Measurements from ENCODE around the gene CTNND2. TPM values are rescaled to one million over a fixed set of nuclear protein-coding genes. Genes with fewer than 3 reads are reported as not detected.

Gene CTNND2
- total and polyA plus RNA-seq, 3 donors from 2014 or later = 9.1 to 17.2 (median 11.3) TPM

GRCh38 chr5:11758321-11758720 is 145.9 kb downstream of the CTNND2 start:
- DNase-seq = no peak
- Histone ChIP-seq H3K4me1 (no peaks in the 10 kb centered on the region), H3K27me3 (no peaks in the 10 kb centered on the region), H3K9me3 (no peaks in the 10 kb centered on the region), H3K36me3 (ENCODE audit: low read depth, missing control alignments) (no peaks in the 10 kb centered on the region), H3K4me3 (no peak overlapping the region), H3K27ac (no peak overlapping the region)
- intact Hi-C loops (cut with DNase I; ENCODE audit: low total_unique reads) = no loop called here
- 75 to 76% methylated on average over 1 of the region's 1 CpG for whole genome bisulfite sequencing, 2 donors
- no peak for TF ChIP-seq POLR2A (IDR thresholded peaks at IDR 0.05)
- TF ChIP-seq CTCF (IDR thresholded peaks at IDR 0.05) = no peak

GRCh38 chr5:11757661-11758060 is 146.6 kb downstream of the CTNND2 start:
- Histone ChIP-seq H3K27ac (no peak overlapping the region), H3K27me3 (no peaks in the 10 kb centered on the region), H3K4me3 (no peak overlapping the region), H3K36me3 (ENCODE audit: low read depth, missing control alignments) (no peaks in the 10 kb centered on the region), H3K4me1 (no peaks in the 10 kb centered on the region), H3K9me3 (no peaks in the 10 kb centered on the region)
- DNase-seq = no peak
- WGBS, 2 donors = 83 to 87% methylated on average over 1 of the region's 1 CpG
- TF ChIP-seq POLR2A (IDR thresholded peaks at IDR 0.05) (no peak), CTCF (IDR thresholded peaks at IDR 0.05) (no peak)
- intact Hi-C loops (cut with DNase I; ENCODE audit: low total_unique reads) = no loop called here

DNA sequence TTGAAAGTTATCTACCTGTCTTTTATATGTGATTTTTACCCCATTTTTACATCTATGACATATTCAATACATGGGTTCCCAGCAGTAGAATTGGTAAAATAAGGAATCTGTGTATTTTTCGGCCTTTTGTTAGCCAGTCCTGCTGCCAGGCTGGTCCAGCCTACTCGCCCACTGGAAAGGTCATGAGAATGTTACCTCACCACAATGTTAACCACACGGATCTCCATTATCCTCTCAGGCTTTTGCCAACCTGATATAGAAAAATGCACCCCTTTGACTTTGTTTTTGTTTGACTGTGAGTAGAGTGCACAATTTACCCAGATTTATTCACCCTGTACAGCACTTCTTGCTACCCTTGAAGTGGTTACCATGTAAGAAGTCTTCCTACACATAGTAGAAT is 167.2 kb downstream of the CTNND2 start:
- Histone ChIP-seq H3K36me3 (ENCODE audit: low read depth, missing control alignments) (no peaks in the 10 kb centered on the region), H3K4me1 (no peaks in the 10 kb centered on the region), H3K4me3 (no peak overlapping the region), H3K27me3 (no peaks in the 10 kb centered on the region), H3K27ac (no peak overlapping the region), H3K9me3 (no peaks in the 10 kb centered on the region)
- no peak for DNase-seq
- 83 to 88% methylated on average over 3 of the region's 3 CpGs for WGBS, 2 donors
- intact Hi-C loops (cut with DNase I; ENCODE audit: low total_unique reads) = no loop called here
- TF ChIP-seq CTCF (IDR thresholded peaks at IDR 0.05) (no peak), POLR2A (IDR thresholded peaks at IDR 0.05) (no peak)

- 87 to 88% methylated on average over 1 of the region's 1 CpG for WGBS, 2 donors
- no peaks in the 10 kb centered on the region for H3K4me1 ChIP-seq
- TF ChIP-seq CTCF (IDR thresholded peaks at IDR 0.05) (no peak), POLR2A (IDR thresholded peaks at IDR 0.05) (no peak)
- intact Hi-C loops (cut with DNase I; ENCODE audit: low total_unique reads) = no loop called here
- H3K27me3 ChIP-seq = no peaks in the 10 kb centered on the region
- no peaks in the 10 kb centered on the region for H3K36me3 ChIP-seq (ENCODE audit: low read depth, missing control alignments)
- no peak overlapping the region for H3K4me3 ChIP-seq
- DNase-seq = no peak
- no peak overlapping the region for H3K27ac ChIP-seq
- H3K9me3 ChIP-seq = no peaks in the 10 kb centered on the region
These were observed 169.9 kb downstream of the CTNND2 start for GRCh38 chr5:11734369-11734768.

GRCh38 chr5:11733840-11734192 is 170.4 kb downstream of the CTNND2 start:
- WGBS, 2 donors = 77 to 79% methylated on average over 4 of the region's 4 CpGs
- Histone ChIP-seq H3K27me3 (no peaks in the 10 kb centered on the region), H3K27ac (no peak overlapping the region)

More at GRCh38 chr5:11733840-11734192, 170.4 kb downstream of the CTNND2 start:
- intact Hi-C loops (cut with DNase I; ENCODE audit: low total_unique reads) = no loop called here
- no peak for TF ChIP-seq POLR2A (IDR thresholded peaks at IDR 0.05)
- no peak for TF ChIP-seq CTCF (IDR thresholded peaks at IDR 0.05)
- H3K4me1 ChIP-seq = no peaks in the 10 kb centered on the region
- no peaks in the 10 kb centered on the region for H3K36me3 ChIP-seq (ENCODE audit: low read depth, missing control alignments)
- DNase-seq = no peak
- H3K9me3 ChIP-seq = no peaks in the 10 kb centered on the region
- no peak overlapping the region for H3K4me3 ChIP-seq
